Measurements from ENCODE around the gene MXRA7.

The MXRA7 gene

DNA sequence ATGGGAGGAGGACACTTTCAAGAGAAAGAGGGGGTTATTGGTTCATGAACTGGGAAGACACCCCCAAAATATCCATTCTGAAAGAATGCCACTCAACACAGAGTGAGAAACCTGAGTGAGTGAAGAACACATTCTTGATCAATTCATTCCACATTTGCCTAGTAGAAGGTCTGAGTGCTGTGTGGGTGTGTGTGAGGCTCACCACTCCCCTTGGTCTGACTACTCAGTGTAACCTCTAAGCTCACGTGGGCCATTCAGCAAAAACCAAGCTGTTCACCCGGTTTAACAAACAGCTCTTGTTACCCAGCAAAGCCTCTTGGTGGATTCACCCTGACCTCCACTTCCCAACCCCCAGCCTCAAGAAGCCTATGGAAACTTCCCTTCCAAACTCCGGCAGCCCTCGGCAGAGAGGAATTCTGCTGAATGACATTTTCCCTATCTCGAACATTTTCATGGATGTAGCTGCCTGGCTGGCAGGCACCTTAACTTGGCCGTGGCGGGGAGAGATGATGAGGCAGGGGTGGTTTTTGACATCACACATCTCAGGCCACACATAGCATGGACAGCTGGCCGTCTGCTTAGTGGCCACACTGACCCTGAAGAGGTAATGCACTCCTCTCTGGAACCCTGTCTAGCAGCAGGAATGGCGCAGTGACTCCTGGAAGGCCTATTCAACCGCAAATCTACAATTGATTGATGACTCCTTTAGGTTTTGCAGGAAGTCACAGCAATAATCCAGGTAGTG lies 78.8 kb downstream of the MXRA7 start:
- no peak overlapping the region for H3K4me3 ChIP-seq (ENCODE audit: low read depth, low read length)
- DNase-seq (ENCODE audit: low read depth), result peak; percentile 28
- no peak for TF ChIP-seq CTCF (conservative IDR thresholded peaks at IDR 0.05; ENCODE audit: low read depth, low read length)

DNA sequence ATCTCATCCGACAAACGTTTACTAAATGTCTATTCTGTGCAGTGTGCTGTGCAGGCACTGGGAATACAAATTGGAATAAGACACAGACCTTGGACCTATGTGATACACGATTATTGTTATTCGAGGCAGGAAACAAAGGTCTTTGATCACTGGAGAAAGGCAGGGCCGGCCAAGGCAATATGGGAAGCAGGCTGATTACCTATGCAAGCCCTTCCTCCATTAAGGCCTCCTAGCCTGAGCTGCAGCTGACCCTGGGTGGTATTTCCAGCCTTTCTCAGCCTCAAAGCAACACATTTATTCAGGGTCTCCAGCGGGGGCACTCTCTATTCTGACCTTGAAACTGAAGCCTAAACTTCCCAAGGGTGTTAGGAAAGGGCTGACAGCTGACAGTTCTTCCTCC lies 80.6 kb downstream of the MXRA7 start:
- TF ChIP-seq CTCF (conservative IDR thresholded peaks at IDR 0.05; ENCODE audit: low read depth, low read length), result no peak
- H3K4me3 ChIP-seq (ENCODE audit: low read depth, low read length), result no peak overlapping the region
- no peak for DNase-seq (ENCODE audit: low read depth)

Measured in choroid plexus epithelial cell (primary cell).